CD4-positive, alpha-beta T cell treated with Interleukin-10 for 1 hour (primary cell): ENCODE results near the gene CHST2.

ENCODE experiments used
- DNase-seq: peaks from one replicate; pipeline ENCODE4 v3.0.0-alpha.2; 2020

The CHST2 gene

GRCh38 chr3:143170074-143170473, 50.5 kb downstream of the CHST2 start:
- DNase-seq, result peak; percentile 22

- DNase-seq, result no peak
Measured at GRCh38 chr3:143170676-143171075, 51.1 kb downstream of the CHST2 start.

- DNase-seq, result peak; percentile 33
Measured at GRCh38 chr3:143171141-143171980, 51.8 kb downstream of the CHST2 start.

GRCh38 chr3:143172062-143172794, 52.7 kb downstream of the CHST2 start:
- no peak for DNase-seq

GRCh38 chr3:143172795-143173145, 53.2 kb downstream of the CHST2 start:
- no peak for DNase-seq

GRCh38 chr3:143173242-143173641, 53.7 kb downstream of the CHST2 start:
- no peak for DNase-seq
